DMS79 treated with DMSO at 0.1 percent for 48 hours (cell line): ENCODE measurements around the gene EAPP.
"Not testable (repeated sequence)": the region's sequence is repeated elsewhere in the genome, so short reads cannot be mapped to it uniquely, and the experiment has no call there.

ENCODE experiments used
- DNase-seq: peaks from one replicate; lab custom pipeline; 2025; lab: John Stamatoyannopoulos, UW

EAPP gene

DNA sequence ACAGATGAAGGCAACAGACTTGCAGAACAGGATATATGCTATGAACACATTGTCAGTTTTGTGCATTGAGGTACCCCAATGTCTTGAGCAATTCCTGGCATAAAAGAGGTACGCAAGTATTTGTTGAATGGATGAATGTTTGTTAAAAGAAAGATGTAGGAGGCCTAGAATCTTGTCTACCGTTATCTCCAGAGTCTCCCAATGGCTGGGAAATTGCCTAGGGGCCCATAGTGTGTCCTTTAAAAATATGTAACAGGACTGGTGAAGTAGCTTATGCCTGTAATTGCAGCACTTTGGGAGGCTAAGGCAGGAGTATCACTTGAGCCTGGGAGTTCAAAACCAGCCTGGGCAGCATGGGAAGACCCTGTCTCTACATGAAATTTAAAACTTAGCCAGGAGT is 57.0 kb downstream of the EAPP start:
- DNase-seq = no peak

GRCh38 chr14:34479694-34480093 is 59.8 kb downstream of the EAPP start:
- no peak for DNase-seq

- no peak for DNase-seq
Observed at GRCh38 chr14:34478261-34478660, 61.2 kb downstream of the EAPP start.

GRCh38 chr14:34476036-34476435 is 63.5 kb downstream of the EAPP start:
- not testable (repeated sequence) for DNase-seq

DNA sequence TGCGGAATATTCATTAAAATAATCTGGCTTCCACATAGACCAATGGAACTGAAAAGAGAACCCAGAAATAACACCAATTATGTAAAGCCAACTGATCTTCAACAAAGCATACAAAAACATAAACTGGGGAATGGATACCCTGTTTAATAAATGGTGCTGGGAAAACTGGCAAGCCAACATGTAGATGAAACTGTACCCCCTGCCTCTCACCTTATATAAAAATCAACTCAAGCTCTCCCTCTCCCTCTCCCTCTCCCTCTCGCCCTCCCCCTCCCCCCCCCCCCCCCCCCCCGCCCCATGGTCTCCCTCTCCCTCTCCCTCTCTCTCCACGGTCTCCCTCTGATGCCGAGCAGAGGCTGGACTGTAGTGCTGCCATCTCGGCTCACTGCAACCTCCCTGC is 64.3 kb downstream of the EAPP start:
- DNase-seq = no peak

DNA sequence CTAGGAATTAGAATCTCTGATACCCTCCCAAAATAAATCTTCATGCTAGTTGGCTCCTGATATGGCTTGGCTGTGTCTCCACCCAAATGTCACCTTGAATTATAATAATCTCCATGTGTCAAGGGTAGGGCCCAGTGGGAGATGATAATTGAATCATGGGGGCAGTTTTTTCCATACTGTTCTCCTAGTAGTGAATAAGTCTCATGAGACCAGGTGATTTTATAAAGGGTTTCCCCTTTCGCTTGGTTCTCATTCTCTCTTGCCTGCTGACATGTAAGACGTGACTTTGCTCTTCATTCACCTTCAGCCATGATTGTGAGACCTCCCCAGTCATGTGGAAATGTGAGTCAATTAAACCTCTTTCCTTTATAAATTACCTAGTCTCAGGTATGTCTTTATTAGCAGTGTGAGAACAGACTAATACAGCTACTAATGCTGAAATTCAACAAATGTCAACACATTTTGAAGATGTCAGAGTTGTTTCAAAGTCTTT is 65.3 kb downstream of the EAPP start:
- DNase-seq = no peak

- no peak for DNase-seq
Observed at GRCh38 chr14:34472706-34473279, 66.7 kb downstream of the EAPP start.

DNA sequence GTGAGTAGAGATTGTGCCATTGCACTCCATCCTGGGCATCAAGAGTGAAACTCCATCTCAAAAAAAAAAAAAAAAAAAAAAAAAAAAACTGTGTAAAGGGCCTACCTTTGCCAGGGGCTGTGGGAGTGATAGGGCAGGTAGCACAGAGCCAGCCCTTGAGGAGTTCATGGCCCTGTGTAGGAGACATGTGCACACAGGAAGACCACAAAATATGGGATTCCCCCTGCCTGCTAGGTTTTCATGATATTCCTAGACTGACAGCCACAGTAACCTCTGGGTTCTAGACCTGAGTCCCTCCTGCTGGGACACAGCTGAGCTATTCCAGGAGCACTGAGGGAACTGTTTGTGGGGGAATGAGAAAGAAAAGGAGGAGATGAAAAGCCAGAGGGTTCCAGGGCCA is 69.2 kb downstream of the EAPP start:
- no peak for DNase-seq

- DNase-seq = no peak
Observed at GRCh38 chr14:34466691-34467090, 72.8 kb downstream of the EAPP start.
